Stimulated activated CD4-positive, alpha-beta T cell treated with anti-CD3 and anti-CD28 coated beads, Interleukin-4, amount 100 ng/mL, for 24 hours (primary cell): Measurements from ENCODE around the gene C1QL3.

ENCODE experiments used
- DNase-seq: peaks from one replicate; pipeline ENCODE4 v3.0.0-alpha.2; 2020

C1QL3 gene

DNA sequence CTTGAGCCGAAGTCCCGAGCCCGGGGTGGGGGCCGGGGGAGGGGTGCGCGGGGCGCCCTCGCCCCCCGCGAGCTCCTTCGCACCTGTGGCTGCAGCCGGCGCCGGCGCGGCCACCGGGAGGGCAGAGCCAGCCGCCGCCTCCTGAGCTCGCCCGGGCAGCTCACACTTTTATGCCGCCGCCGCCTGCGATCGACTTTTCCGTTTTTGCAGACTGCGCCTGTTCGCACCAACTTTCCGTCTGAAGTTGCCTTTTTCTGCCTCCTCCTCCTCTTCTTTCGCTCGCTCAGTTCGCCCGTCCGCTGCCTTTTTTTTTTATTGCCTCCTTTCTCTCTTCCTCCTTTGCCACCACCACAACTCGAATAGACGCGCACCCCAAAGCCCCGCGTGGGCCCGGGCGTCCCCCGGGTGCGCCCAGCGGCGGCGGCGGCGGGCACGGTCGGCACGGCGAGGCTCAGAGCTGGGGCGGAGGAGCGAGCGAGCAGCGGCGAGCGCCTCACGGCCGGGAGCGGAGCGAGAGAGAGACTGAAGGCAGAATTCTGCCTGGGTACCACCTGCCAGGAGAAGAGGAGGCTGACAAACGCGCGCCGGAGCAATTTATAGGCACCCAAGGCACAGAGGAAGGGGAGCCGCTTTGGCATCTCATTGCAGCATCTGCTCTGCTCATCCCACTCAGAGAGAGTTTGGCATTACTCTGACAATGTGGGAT lies at the start of gene C1QL3:
Gene C1QL3, minus strand, starts transcription at position 569 of the 706 bp plus-strand sequence. CDS start 814 bp downstream, outside the sequence.
- peak; percentile 15 for DNase-seq

DNA sequence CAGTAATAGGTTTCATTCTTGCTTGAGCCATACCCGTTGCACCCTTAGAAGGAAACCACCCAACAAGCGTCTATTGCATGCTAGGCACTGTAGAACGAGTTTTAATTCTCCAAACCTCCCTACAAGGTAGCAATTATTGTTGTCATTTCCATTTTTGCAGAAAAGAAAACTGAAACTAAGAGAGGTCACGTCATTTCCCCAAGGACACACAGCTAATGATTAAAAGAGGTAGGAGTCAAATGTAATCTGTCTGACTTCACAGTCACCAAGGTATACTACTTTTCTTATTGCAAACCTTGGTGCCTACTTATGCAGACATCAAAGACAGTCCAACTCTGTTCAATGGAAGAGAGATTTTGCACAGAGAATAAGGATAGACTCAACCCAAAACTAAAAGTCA lies 49.1 kb upstream of the C1QL3 start:
- no peak for DNase-seq

GRCh38 chr10:16566202-16566805 lies 44.6 kb upstream of the C1QL3 start:
- no peak for DNase-seq

DNA sequence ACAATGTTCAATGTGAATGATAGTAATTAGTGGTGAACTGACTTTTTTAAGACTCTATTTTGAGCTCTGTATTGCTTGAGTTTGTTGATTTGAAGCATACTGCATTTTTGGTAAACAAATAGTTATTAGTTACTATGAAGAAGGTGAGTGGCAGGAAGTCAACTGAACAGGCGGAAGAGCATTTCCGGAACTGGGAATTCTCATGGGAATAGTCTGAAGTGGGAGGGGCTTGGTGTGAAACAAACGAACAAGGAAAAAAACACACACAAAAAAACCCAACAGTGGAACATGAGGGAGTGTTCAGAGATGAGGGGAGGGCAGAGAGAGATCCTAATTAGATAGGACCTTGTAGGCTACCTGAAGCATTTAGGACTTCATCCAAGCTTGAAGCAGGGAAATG lies 43.9 kb upstream of the C1QL3 start:
- DNase-seq = no peak

GRCh38 chr10:16562891-16563290 lies 41.2 kb upstream of the C1QL3 start:
- DNase-seq = no peak

DNA sequence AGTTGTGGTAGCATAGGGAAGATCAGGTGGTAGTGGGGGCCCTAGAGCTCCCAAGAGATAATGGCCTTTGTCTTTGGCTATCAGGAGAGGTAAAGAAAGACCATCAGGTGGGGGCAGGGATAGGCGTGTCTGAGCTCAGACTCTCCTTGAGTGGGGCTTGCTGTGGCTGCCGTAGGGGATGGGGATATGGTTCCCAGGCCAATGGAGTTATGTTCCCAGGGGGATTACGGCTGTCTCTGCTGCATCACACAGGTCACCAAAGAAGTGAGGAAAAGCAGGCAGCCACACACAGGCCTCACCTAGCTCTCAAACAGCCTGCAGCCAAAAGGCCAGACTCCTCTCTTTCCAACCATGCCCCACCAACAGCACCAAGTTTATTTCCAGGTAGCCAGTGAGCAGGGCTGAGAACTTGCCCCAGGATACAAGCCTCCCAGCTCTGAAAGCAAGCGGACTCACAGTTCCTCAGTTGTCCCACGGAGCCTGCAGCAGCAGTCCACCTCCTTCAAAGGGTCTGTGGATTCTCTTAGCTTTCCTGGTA lies 37.6 kb upstream of the C1QL3 start:
- DNase-seq = no peak

DNA sequence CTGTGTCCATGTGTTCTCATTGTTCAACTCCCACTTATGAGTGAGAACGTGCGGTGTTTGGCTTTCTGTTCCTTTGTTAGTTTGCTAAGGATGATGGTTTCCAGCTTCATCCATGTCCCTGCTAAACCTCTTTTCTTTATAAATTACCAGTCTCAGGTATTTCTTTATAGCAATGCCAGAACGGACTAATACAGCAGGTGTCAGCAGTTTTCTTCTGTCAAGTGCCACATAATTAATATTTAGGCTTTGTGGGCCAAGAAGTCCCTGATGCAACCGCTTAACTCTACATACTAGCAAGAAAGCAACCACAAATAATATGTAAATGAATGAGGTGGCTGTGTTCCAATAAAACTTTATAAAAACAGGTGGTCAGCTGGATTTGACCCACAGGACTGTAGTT lies 26.3 kb upstream of the C1QL3 start:
- no peak for DNase-seq

DNA sequence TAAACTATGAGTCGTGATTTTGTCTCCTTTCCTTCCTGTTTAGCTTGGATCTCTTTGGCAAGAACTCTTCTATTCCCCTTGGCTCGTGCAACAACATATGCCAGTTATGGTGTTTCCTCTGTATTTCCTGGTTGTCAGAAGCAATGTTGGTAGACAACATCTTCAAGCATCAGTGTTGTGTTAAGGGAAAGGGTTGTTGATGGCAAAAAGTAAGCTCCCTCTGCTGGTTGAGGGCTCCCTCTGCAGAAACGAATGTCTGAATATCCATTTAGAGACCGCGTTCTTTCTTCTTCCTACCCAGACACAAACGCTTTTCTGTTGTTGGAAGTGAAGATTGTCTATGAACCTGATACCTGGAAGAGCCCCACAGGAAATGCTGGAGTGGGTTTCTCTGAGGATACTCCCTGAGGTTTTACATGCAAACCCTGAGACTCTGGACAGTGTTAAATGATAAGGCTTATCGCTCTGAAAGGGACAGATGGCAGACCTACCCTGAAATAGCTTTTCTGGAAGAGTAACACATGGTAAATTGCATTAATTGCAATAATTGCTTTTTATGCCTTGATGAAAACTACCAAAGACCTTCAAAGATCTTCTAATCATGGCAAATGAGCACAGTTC lies 23.5 kb upstream of the C1QL3 start:
- no peak for DNase-seq

GRCh38 chr10:16544591-16544990 lies 22.9 kb upstream of the C1QL3 start:
- DNase-seq = no peak

DNA sequence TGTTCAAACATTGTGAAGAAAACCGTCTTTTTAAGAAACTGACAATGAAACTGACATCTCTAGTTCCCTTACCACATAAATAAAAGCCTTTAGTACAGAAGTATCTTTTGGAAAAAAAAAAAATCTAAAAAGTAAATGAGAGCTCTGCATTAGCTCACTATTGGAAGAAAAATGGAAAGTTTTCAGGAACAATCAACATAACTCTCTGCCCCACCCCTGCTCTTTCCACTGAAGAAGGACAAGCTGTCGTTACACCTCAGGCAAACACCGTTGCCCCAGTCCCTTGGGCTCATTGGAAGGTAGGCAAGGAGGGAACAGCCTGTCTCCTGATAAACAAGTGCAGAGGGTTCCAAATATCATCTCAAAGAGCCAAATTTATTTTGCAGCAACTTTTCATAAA lies 22.4 kb upstream of the C1QL3 start:
- no peak for DNase-seq

GRCh38 chr10:16536155-16536554 lies 14.5 kb upstream of the C1QL3 start:
- DNase-seq = no peak

DNA sequence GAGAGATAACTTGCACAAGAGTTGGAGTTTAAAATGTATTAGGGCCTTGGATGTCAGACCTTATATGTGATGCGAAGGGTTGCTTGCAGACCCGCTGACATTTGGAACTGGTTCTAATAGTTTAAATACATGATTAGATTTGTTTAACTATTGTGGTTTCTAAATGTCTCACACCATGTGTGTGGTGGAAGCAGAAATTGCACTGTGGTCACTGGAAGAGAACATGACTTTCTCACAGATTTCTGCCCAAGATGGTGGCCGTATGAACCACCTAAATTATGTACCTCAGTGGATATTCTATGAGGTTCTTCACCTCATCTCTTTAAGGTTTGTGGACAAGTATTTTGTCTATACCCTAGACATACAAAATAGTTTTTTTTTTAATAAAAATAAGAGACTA lies 8.2 kb upstream of the C1QL3 start:
- no peak for DNase-seq

DNA sequence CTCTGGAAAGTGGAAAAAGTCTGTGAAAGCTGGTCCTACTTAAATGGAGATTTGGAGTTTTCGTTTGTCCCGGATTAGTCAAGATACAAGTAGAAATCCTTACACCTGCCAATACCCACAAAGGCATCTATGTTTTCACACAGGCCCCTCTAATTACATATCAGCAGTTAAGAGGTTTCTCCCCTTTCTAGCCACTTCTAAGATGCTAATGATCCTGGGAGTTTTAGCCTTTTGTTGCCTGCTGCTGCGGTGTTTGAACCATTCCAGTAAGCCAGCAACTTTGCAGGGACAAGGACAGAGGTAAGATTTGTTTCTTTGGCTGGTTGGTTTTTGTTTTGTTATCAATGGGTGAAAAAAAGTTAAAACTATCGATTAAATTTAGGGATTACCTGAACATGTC lies 5.8 kb upstream of the C1QL3 start:
- DNase-seq = no peak

DNA sequence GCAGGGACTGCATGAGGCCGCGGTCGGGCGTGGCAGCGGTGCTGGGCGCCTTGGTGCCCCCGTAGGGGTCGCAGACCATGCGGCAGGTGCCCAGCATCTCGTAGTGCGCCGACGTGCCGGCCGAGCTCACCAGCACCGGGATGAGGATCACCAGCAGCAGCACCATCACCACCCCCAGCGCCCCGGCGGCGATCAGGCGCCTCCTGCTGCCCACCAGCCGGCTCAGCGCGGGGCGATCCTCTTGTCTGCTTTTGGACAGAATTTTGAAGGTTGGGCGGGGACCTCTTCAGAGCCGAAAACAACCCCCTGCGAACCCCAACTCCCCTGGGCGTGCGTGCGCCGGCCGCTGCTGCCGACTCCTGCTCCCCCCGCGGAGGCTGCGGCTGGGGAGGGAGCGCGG lies 779 bp downstream of the C1QL3 start:
- DNase-seq = peak; percentile 15

DNA sequence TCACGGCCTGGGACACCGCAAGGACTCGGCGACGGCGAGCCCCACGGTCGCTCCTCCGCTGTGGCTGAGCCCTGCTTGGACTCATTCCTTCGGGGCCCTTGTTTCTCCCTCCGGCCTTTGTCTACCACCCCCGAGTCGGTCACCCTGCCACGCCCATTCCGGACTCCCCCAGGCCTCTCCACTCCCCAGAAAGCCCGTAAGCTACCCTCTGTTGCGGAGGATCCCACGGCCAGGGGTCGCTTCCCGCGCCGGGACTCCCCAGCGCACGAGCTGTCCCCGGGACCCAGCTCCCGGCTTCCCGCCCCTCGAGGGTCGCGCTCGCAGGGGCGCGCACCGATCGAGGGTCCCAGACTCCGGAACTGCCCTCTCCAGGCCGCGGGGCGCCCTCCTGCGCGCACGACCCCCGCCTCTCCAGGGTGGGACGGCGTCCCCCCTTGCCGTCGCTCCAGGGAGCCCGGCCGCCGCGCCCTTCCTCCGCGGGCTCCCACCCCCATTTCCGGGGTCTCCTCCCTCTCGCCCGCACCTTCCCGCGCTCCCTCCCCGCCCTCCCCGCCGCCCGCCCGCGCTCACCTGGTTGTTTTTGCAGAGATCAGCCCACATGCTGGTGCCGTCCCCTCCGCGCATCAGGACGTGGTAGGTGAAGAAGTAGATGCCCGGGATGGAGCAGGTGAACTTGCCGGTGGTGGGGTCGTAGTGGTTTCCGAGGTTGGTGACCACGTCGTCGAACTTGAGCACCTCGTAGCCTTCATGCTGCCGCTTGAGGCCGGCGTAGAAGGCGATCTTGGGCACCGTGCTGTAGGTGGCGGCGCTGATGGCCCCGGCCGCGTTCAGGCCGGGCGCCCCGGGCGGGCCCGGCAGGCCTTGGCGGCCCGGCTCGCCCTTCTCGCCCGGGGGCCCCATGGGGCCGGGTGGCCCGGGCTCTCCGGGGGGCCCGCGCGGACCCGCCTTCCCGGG lies 1.5 kb downstream of the C1QL3 start:
- DNase-seq = no peak

GRCh38 chr10:16519250-16519907 lies 2.3 kb downstream of the C1QL3 start:
- DNase-seq = no peak

- no peak for DNase-seq
These were observed 2.9 kb downstream of the C1QL3 start for GRCh38 chr10:16518822-16519221.

DNA sequence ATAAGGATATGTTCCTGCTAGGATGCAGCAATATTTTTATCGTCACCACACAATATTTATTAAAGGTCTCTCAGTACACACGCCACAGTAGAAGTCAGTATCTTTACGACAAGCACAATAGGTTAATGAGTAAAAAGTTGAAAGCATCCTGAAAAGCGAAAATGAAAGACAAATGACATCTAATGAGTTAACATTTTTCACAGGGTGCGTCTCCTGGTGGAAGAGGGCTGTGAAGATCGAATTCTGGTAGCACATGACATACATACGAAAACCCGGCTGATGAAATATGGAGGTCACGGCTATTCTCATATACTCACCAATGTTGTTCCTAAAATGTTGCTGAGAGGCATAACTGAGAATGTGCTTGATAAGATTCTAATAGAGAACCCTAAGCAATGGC lies 10.8 kb downstream of the C1QL3 start:
- no peak for DNase-seq

GRCh38 chr10:16509996-16510395 lies 11.7 kb downstream of the C1QL3 start:
- DNase-seq = no peak

GRCh38 chr10:16505161-16505560 lies 16.5 kb downstream of the C1QL3 start:
- DNase-seq = no peak

GRCh38 chr10:16497911-16498310 lies 23.8 kb downstream of the C1QL3 start:
- no peak for DNase-seq

- no peak for DNase-seq
These were observed 27.7 kb downstream of the C1QL3 start for GRCh38 chr10:16493884-16494536.
